ENCODE results near the gene OTX1. TPM values are rescaled to one million over a fixed set of nuclear protein-coding genes. Genes with fewer than 3 reads are reported as not detected.

Gene OTX1
- total RNA-seq, 1 donor from 2014 or later: 12.4 TPM

DNA sequence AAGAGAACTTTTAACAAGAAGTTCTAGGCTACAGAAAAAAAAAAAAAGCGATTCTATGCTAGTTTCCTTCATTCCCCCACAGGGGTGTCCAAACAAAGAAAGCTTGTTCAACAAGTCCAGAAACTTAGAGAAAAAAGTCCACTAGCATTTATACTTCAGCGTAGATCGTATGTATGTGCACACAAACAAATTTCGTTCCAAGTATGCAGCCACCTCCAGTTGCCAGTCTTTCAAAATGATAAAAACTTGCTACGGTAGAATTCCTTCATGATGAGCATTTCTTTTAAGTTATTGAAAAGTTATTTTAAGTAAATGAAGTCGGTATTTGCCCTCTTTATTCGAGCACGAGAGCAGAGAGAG, 3.7 kb upstream of the OTX1 start:
- Mint-ChIP-seq H3K27ac (ENCODE audit: unreplicated experiment) (peak overlapping the region; percentile 30), H3K36me3 (ENCODE audit: low read depth) (peaks cover 13% of the 10 kb centered on the region), H3K27me3 (ENCODE audit: low read depth) (peaks cover 84% of the 10 kb centered on the region), H3K4me1 (peaks cover 57% of the 10 kb centered on the region), H3K4me3 (peak overlapping the region; percentile 58), H3K9me3 (no peaks in the 10 kb centered on the region)
- DNase-seq (ENCODE audit: low read depth, low spot score): no peak
- TF ChIP-seq, protein P1, sequence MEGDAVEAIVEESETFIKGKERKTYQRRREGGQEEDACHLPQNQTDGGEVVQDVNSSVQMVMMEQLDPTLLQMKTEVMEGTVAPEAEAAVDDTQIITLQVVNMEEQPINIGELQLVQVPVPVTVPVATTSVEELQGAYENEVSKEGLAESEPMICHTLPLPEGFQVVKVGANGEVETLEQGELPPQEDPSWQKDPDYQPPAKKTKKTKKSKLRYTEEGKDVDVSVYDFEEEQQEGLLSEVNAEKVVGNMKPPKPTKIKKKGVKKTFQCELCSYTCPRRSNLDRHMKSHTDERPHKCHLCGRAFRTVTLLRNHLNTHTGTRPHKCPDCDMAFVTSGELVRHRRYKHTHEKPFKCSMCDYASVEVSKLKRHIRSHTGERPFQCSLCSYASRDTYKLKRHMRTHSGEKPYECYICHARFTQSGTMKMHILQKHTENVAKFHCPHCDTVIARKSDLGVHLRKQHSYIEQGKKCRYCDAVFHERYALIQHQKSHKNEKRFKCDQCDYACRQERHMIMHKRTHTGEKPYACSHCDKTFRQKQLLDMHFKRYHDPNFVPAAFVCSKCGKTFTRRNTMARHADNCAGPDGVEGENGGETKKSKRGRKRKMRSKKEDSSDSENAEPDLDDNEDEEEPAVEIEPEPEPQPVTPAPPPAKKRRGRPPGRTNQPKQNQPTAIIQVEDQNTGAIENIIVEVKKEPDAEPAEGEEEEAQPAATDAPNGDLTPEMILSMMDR (conservative IDR thresholded peaks at IDR 0.05): no peak

DNA sequence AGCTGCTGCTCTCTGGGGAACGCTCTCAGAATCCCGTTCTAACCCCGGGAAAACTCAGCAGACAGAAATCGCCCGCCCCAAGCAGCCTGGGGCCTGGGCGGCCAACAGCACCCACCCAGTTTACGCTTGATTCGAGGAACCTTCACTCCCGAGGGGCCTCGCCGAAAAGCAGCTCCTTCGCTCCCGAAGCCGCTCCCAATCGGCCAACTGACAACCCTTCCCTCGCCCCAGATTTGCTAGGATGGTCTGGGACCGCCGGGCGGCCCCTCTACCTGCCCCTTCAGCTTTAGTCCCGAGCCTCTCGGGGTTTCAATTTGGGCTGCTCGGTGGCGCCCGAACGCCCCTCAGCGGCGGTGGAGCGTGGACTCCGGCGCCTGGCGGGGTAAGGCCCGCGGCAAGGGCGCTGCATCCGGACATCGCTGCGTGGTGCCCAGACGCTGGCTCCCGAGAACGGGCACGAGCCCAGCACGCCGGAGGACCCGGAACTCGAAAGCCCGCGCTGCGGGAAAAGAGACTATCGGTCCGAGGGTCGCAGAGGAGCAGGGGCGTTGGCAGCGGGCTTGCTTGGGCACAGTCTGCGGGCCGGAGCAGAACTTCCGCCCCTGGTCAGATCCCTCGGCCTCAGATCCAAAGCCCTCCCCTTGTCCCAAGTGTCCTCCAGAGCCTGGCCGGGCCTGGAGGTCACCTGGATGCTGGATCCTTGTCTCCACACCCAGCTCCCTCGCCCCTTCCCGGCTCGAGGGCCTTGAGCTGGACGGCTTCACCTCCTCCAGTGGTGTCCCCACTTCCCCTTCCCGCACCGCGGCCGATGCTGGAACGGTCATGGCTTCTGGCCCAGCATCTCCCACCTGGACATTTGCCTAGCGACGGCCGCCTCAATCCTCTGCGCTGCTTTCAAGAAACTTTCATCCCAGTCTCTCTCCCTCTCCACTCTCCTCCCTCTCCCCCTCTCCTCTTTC, 3.0 kb upstream of the OTX1 start:
- peak; percentile 28 for DNase-seq (ENCODE audit: low read depth, low spot score)
- Mint-ChIP-seq H3K27ac (ENCODE audit: unreplicated experiment) (peak overlapping the region; percentile 30), H3K4me1 (peaks cover 62% of the 10 kb centered on the region), H3K4me3 (peak overlapping the region; percentile 88), H3K27me3 (ENCODE audit: low read depth) (peaks cover 90% of the 10 kb centered on the region), H3K36me3 (ENCODE audit: low read depth) (peaks cover 16% of the 10 kb centered on the region), H3K9me3 (no peaks in the 10 kb centered on the region)
- TF ChIP-seq, protein P1 (conservative IDR thresholded peaks at IDR 0.05): peak; percentile 37

DNA sequence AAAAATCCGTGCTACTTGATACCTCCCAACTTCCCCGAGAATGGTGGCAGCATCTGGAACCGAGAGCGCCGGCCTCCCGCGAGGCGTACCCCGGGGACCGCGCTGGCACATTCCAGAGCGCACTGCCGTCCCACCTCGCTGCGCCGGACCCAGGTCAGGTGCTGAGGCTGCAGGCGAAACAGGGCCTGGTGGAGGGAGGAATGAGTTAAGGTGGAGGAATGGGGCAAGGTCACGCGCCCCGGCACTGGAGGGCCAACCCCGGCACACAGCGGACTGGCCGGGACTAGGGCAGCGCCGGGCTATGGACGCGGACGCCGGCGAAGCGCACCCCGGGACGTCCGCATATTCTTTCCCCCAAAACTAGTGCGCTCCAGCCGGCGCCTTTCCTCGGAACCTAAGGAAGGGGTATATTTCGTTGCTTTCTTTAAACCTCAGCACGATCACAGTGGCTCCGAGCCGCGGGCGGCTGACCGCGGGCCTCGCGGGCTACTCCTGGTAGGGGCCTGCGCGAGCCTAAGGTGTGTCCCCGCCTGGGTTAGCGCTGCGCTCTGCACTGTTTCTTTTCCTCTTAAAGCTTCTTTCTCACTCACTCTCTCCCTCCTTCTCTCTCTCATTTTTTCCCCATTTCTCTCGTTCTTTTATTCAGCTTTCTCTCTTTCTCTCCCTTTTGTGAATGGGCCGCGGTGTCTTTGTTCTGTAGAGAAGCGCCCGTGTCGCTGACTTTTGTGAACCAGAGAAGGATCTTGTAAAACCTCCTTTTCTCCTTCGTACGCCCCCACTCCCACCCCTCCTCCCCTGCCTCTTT, 2.1 kb upstream of the OTX1 start:
- TF ChIP-seq, protein P1 (conservative IDR thresholded peaks at IDR 0.05): no peak
- Mint-ChIP-seq H3K27ac (ENCODE audit: unreplicated experiment) (peak overlapping the region; percentile 91), H3K36me3 (ENCODE audit: low read depth) (peaks cover 15% of the 10 kb centered on the region), H3K9me3 (no peaks in the 10 kb centered on the region), H3K4me3 (peak overlapping the region; percentile 88), H3K27me3 (ENCODE audit: low read depth) (peaks cover 96% of the 10 kb centered on the region), H3K4me1 (peaks cover 64% of the 10 kb centered on the region)
- DNase-seq (ENCODE audit: low read depth, low spot score): peak; percentile 35

DNA sequence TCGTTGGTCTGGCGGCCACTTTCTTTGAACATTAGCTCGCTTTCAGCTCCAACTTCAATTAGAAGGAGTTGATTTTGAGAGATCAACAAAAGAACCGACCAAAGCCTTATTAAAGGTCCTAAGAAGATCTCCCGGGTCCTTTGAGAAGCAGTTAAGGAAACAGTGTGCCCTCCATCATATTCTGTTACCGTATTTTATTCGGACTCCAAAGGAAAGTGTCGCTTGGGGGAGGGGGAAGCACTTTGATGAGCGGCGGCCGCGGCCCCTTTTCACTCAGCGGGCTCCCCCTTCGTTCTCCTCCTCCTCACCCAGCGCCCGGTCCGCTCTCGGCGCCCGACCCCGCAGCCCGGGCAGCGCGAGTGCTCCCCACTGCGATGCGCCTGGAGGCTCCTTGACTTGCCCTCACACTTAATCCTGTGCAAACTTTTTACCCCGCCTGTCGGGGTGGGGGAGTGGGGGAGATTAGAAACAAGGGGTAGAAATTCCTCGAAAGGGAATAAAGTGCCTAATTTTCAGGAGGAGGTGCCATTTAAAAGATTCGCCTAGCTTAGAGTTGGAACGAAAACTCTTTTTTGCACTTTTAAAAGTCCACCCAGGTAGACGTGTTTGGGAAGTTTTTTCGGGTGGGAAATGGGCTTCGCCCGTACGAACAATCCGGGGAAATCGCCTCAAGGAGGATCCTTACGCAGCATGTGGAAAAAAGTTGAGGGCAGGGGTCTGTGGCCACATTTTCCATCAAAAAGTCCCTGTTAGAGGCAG, 1.2 kb upstream of the OTX1 start:
- Mint-ChIP-seq H3K4me1 (peaks cover 56% of the 10 kb centered on the region), H3K36me3 (ENCODE audit: low read depth) (peaks cover 16% of the 10 kb centered on the region), H3K27ac (ENCODE audit: unreplicated experiment) (peak overlapping the region; percentile 91), H3K9me3 (no peaks in the 10 kb centered on the region), H3K27me3 (ENCODE audit: low read depth) (peaks cover 96% of the 10 kb centered on the region), H3K4me3 (peak overlapping the region; percentile 88)
- TF ChIP-seq, protein P1 (conservative IDR thresholded peaks at IDR 0.05): no peak
- peak; percentile 12 for DNase-seq (ENCODE audit: low read depth, low spot score)

DNA sequence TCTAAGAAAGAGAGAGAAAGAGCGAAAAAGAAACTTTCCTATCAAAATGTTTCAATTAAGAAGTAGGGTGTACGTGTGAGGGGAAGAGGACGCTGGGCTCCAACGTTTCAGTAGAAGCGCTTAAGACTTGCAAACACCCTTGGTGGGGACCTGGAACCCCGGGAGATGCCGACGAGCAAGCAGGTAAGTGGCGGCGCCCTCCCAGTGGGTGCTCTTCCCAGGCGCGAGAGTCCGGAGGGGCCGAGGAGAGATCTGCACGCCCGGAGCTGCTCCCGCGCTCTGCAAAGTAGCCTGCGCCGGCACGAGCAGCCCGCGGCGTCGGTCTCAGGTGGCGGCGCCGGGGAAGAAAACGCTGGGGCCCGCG, 678 bp upstream of the OTX1 start:
- H3K36me3 Mint-ChIP-seq (ENCODE audit: low read depth): peaks cover 16% of the 10 kb centered on the region
- TF ChIP-seq, protein P1 (conservative IDR thresholded peaks at IDR 0.05): no peak
- peak overlapping the region; percentile 38 for H3K27ac Mint-ChIP-seq (ENCODE audit: unreplicated experiment)
- H3K27me3 Mint-ChIP-seq (ENCODE audit: low read depth): peaks cover 96% of the 10 kb centered on the region
- peak overlapping the region; percentile 88 for H3K4me3 Mint-ChIP-seq
- H3K9me3 Mint-ChIP-seq: no peaks in the 10 kb centered on the region
- H3K4me1 Mint-ChIP-seq: peaks cover 53% of the 10 kb centered on the region
- peak; percentile 18 for DNase-seq (ENCODE audit: low read depth, low spot score)
